Fibroblast of mammary gland (primary cell): ENCODE measurements around the gene HDAC1.

Experiments used
- DNase-seq: peaks from one replicate; pipeline ENCODE4 v3.0.0-alpha.2; 2010; ENCODE audit warnings: low read depth
- H3K4me3 ChIP-seq: 2 replicates; pipeline ENCODE4 v1.5.1; 2011; ENCODE audit warnings: low read depth, mild to moderate bottlenecking, low read length, moderate library complexity; ENCODE audit not compliant: control insufficient read depth
- CTCF ChIP-seq: conservative IDR thresholded peaks from 2 replicates; pipeline ENCODE4 v1.5.1; 2011; ENCODE audit warnings: low read depth, low read length, inconsistent platforms; ENCODE audit not compliant: control insufficient read depth, insufficient read depth

HDAC1 gene

GRCh38 chr1:32377541-32378220 is 85.8 kb downstream of the HDAC1 start:
- DNase-seq, result no peak
- no peak for TF ChIP-seq CTCF
- no peak overlapping the region for H3K4me3 ChIP-seq

DNA sequence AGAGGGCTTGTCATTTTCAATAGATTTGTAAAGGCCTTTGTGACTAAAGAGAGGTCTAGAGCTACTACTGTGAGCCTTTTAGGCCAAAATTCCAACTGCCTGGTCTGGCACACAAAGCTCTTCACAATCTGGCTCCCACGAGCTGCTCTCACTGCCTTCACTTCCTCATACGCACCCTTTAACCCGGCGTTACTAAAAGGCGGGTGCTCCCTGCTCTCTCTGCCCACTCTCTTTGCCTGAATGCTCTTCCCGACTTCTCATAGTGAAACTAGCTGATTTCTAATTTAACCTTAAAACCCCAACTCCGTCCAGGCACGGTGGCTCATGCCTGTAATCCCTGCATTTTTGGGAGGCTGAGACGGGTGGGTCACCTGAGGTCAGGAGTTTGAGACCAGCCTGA is 88.2 kb downstream of the HDAC1 start:
- no peak for DNase-seq
- no peak for TF ChIP-seq CTCF
- H3K4me3 ChIP-seq, result no peak overlapping the region
